Peyer's patch (tissue), 4 donors: ENCODE results near the gene SEMA5A. TPM values are rescaled to one million over a fixed set of nuclear protein-coding genes. Genes with fewer than 3 reads are reported as not detected.

Experiments
- DNase-seq, 3 donors: peaks; one replicate each; pipeline ENCODE4 v3.0.0-alpha.2; 2017 to 2019
- H3K27ac ChIP-seq, 4 donors: fragments of 200-600 bp; sonication (generic); one replicate each; pipeline ENCODE4 v1.5.1; 2016 to 2019
- H3K27me3 ChIP-seq, 2 donors: fragments of 200-600 bp; sonication (generic); one replicate each; pipeline ENCODE4 v1.5.1; 2019
- H3K36me3 ChIP-seq, 3 donors: fragments of 200-600 bp; sonication (generic); one replicate each; pipeline ENCODE4 v1.5.1; 2016 to 2019
- H3K4me1 ChIP-seq, 4 donors: fragments of 200-600 bp; sonication (generic); one replicate each; pipeline ENCODE4 v1.5.1; 2016 to 2019
- H3K4me3 ChIP-seq, 4 donors: fragments of 200-600 bp; sonication (generic); 1 replicate in 3 of 4; 2 replicates in 1 of 4; pipeline ENCODE4 v1.5.1; 2016 to 2019; ENCODE audit warnings: mild to moderate bottlenecking in 1 of 4
- H3K9me3 ChIP-seq, 4 donors: fragments of 200-600 bp; sonication (generic); one replicate each; pipeline ENCODE4 v1.5.1; 2016 to 2019; ENCODE audit warnings: mild to moderate bottlenecking in 1 of 4
- POLR2A ChIP-seq, 2 donors: fragments of 450-650 bp; IDR thresholded peaks; one replicate each; pipeline ENCODE4 v1.5.1; 2017; ENCODE audit warnings: antibody characterized with exemption in 2 of 2, mild to moderate bottlenecking in 2 of 2, moderate library complexity in 2 of 2
- total RNA-seq, 4 donors: library from RNA; depleted of rRNA; stranded (reverse); fragments of >200 nt; gene quantifications; one replicate each; pipeline ENCODE4 v1.1.0, GENCODE V29; 2016
- TF ChIP-seq, protein P1 (sequence below), 6 experiments: fragments of 450-650 bp in 4 of 6; fragments of 200-600 bp in 2 of 6; sonication (generic) in 1 of 6; IDR thresholded peaks; one replicate each; pipeline ENCODE4 v1.5.1; 2017 to 2019; ENCODE audit warnings: antibody characterized with exemption in 6 of 6, mild to moderate bottlenecking in 3 of 6, moderate library complexity in 1 of 6

Gene SEMA5A
- total RNA-seq, 4 donors from 2014 or later = 11.6 to 22.5 (median 18.2) TPM

DNA sequence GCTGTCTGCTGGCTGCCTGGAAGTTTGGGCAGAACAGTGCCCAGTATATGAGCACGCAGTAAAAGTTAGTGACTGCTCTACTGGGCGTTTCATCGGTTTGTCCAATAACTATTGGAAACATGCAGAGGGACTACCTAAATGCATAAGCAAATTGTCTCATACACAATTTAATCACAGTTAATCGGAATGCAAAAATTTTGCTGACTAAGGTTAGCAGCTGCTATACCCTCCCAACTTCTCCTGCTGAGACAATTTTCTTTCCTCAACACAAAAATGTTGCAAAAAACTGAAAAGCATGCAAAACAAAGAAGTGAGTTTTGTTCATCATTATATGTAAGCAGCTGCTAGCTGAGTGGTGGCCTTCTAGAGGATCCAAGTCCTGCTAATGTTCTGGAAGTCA is 327.5 kb downstream of the SEMA5A start:
- no peaks in the 10 kb centered on the region for H3K36me3 ChIP-seq
- H3K4me3 ChIP-seq = no peak overlapping the region
- TF ChIP-seq, protein P1, sequence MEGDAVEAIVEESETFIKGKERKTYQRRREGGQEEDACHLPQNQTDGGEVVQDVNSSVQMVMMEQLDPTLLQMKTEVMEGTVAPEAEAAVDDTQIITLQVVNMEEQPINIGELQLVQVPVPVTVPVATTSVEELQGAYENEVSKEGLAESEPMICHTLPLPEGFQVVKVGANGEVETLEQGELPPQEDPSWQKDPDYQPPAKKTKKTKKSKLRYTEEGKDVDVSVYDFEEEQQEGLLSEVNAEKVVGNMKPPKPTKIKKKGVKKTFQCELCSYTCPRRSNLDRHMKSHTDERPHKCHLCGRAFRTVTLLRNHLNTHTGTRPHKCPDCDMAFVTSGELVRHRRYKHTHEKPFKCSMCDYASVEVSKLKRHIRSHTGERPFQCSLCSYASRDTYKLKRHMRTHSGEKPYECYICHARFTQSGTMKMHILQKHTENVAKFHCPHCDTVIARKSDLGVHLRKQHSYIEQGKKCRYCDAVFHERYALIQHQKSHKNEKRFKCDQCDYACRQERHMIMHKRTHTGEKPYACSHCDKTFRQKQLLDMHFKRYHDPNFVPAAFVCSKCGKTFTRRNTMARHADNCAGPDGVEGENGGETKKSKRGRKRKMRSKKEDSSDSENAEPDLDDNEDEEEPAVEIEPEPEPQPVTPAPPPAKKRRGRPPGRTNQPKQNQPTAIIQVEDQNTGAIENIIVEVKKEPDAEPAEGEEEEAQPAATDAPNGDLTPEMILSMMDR (IDR thresholded peaks at IDR 0.05) = no peak
- TF ChIP-seq POLR2A (IDR thresholded peaks at IDR 0.05) = no peak
- H3K9me3 ChIP-seq = no peaks in the 10 kb centered on the region
- no peak overlapping the region for H3K27ac ChIP-seq
- no peaks in the 10 kb centered on the region for H3K27me3 ChIP-seq
- H3K4me1 ChIP-seq = no peaks in the 10 kb centered on the region
- DNase-seq = no peak

DNA sequence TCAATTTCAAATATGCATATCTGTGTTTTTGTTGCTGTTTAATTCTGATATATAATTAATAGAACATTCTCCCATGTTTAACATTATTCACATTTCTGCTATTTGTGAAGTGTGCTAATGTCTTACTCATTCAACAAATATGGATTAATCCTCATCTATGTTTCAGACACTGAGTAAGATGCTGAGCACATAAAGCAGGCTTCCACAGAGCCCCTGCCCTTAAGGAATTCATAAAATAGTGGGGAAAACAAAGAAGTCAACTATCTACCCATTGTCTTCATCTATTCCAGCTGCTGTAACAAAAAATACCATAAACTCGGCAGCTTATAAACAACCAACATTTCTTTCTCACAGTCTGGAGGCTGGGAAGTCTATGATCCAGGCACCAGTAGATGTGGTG is 333.3 kb downstream of the SEMA5A start:
- Histone ChIP-seq H3K27me3 (no peaks in the 10 kb centered on the region), H3K4me1 (no peaks in the 10 kb centered on the region), H3K9me3 (no peaks in the 10 kb centered on the region), H3K36me3 (no peaks in the 10 kb centered on the region), H3K4me3 (no peak overlapping the region), H3K27ac (no peak overlapping the region)
- no peak for DNase-seq
- TF ChIP-seq, protein P1 (IDR thresholded peaks at IDR 0.05) = no peak
- no peak for TF ChIP-seq POLR2A (IDR thresholded peaks at IDR 0.05)

DNA sequence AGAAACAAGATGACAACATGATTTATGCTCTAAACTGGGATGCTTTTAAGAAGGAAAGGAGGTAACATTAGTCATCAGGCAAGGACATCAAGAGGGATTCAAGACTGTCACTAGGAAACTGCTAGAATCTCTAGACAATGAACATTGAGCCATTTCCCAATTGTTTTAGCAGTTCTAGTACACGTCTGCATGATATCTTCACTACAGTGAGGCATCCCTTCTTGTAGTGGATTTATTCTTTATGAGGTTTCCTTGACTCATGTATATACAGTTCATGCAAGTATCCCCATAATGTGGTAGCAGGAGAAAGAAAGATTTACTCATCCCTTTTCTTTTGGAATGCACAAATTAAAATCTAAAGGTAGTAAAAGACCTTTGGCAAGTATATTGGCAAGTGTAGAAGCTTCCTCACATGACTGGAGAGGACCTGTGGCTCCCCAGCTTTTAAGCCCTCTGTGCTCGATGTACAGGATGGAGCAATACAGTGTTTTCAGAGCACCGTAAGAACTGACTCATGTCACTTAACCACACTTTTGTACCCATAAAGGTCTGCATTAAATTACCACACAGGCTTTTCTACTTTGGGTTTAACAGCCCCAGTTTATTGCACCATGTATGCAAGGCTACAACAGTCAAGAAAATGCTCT is 335.9 kb downstream of the SEMA5A start:
- Histone ChIP-seq H3K4me1 (no peaks in the 10 kb centered on the region), H3K36me3 (no peaks in the 10 kb centered on the region), H3K27me3 (no peaks in the 10 kb centered on the region), H3K4me3 (no peak overlapping the region), H3K9me3 (no peaks in the 10 kb centered on the region), H3K27ac (no peak overlapping the region)
- DNase-seq = no peak
- TF ChIP-seq POLR2A (IDR thresholded peaks at IDR 0.05) = no peak
- TF ChIP-seq, protein P1 (IDR thresholded peaks at IDR 0.05) = no peak

DNA sequence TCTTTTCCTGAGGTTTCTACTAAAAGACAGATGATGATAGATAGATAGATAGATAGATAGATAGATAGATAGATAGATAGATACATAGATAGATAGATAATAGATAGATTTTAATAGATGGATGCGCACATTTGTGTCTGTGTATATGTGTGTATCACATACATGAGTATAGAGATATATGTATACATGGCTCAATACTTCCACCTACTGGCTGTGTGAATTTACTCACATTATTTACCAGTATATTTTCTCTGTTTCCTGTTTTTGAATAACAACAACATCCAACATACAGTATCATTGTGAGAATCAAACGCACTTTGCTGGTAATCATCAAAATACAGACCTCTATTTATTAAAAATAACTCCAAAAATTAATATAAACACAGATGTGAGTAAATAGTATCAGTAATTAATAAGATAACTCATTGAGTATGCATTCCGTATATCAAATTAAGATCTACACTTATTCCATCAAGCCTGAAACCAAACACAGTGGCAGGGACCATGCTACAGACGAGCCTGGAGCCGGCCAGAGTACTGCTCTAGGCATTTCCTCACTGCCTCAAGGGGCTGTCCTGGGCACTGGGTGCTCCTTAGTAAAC is 338.0 kb downstream of the SEMA5A start:
- no peaks in the 10 kb centered on the region for H3K4me1 ChIP-seq
- no peak for DNase-seq
- no peak overlapping the region for H3K4me3 ChIP-seq
- no peaks in the 10 kb centered on the region for H3K36me3 ChIP-seq
- no peak for TF ChIP-seq POLR2A (IDR thresholded peaks at IDR 0.05)
- TF ChIP-seq, protein P1 (IDR thresholded peaks at IDR 0.05) = peak in 4 of 6 experiments; percentile 35 to 84 (median 72)
- no peaks in the 10 kb centered on the region for H3K27me3 ChIP-seq
- no peaks in the 10 kb centered on the region for H3K9me3 ChIP-seq
- no peak overlapping the region for H3K27ac ChIP-seq

DNA sequence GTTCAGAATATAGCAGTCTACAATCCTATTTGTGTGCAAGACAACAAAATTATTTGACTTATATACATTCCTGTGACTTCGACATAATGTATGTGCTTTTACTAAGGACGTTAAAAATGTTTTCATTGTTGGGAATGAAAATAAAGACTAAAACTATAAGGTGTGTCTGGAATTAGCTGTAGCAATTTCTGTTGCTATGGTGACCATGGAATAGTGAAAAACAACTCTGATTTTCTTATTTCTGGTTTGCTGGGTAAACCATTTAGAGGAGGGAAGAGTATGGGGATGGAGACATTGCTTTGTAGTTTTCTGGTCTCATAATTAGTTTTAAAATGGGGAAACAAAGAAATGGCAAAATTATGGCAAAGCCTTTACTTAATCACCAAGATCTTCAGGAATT is 343.2 kb downstream of the SEMA5A start:
- Histone ChIP-seq H3K9me3 (no peaks in the 10 kb centered on the region), H3K4me3 (no peak overlapping the region), H3K27me3 (no peaks in the 10 kb centered on the region), H3K27ac (no peak overlapping the region), H3K4me1 (no peaks in the 10 kb centered on the region), H3K36me3 (no peaks in the 10 kb centered on the region)
- no peak for DNase-seq
- TF ChIP-seq, protein P1 (IDR thresholded peaks at IDR 0.05) = no peak
- TF ChIP-seq POLR2A (IDR thresholded peaks at IDR 0.05) = no peak
